Calu3 (cell line): ENCODE measurements around the gene PHACTR4. TPM values are rescaled to one million over a fixed set of nuclear protein-coding genes. Genes with fewer than 3 reads are reported as not detected.

Source experiments
- BruUV-seq: library from RNA; stranded (reverse); fragments of 400-500 nt; replicated peaks from 2 replicates; lab custom pipeline; 2021; lab: Mats Ljungman, UMichigan
- CTCF ChIA-PET: fragments of 300-600 bp; sonication (Branson Sonifier 250); formaldehyde crosslinking; loops from one replicate; lab custom pipeline; 2022; ENCODE audit warnings: antibody characterized with exemption; lab: Charles Lee
- DNase-seq: peaks from one replicate; pipeline ENCODE4 v3.0.0; 2022
- H3K27ac Mint-ChIP-seq: one replicate; pipeline ENCODE4 v1.8.0; 2022; ENCODE audit warnings: mixed read lengths; ENCODE audit not compliant: unreplicated experiment
- H3K27me3 Mint-ChIP-seq: one replicate; pipeline ENCODE4 v1.8.0; 2022; ENCODE audit warnings: mixed read lengths; ENCODE audit not compliant: unreplicated experiment
- H3K36me3 Mint-ChIP-seq: one replicate; pipeline ENCODE4 v1.8.0; 2022; ENCODE audit warnings: mild to moderate bottlenecking, moderate library complexity, mixed read lengths; ENCODE audit not compliant: insufficient read depth, unreplicated experiment
- H3K4me1 Mint-ChIP-seq: one replicate; pipeline ENCODE4 v1.8.0; 2022; ENCODE audit warnings: mild to moderate bottlenecking, low read depth, mixed read lengths; ENCODE audit not compliant: unreplicated experiment
- H3K4me3 Mint-ChIP-seq: one replicate; pipeline ENCODE4 v1.8.0; 2022; ENCODE audit warnings: mild to moderate bottlenecking, low read depth, moderate library complexity, mixed read lengths; ENCODE audit not compliant: unreplicated experiment
- H3K9me3 Mint-ChIP-seq: one replicate; pipeline ENCODE4 v1.8.0; 2022; ENCODE audit warnings: low read depth, mixed read lengths; ENCODE audit not compliant: unreplicated experiment
- intact Hi-C: fragments of 100-400 bp; cut with micrococcal nuclease; formaldehyde crosslinking; loops from one replicate; pipeline ENCODE4 v1.10.0; 2022; ENCODE audit not compliant: unreplicated experiment
- total RNA-seq: library from RNA; stranded (reverse); gene quantifications from 2 replicates; pipeline ENCODE4 v1.2.3, GENCODE V29; 2022
- TF ChIP-seq, protein P1 (sequence below): fragments of 200-600 bp; IDR thresholded peaks from one replicate; pipeline ENCODE4 v1.8.0; 2022; ENCODE audit warnings: antibody characterized with exemption; ENCODE audit not compliant: unreplicated experiment

The PHACTR4 gene
- total RNA-seq, 1 experiment from 2014 or later = 58.7 TPM

DNA sequence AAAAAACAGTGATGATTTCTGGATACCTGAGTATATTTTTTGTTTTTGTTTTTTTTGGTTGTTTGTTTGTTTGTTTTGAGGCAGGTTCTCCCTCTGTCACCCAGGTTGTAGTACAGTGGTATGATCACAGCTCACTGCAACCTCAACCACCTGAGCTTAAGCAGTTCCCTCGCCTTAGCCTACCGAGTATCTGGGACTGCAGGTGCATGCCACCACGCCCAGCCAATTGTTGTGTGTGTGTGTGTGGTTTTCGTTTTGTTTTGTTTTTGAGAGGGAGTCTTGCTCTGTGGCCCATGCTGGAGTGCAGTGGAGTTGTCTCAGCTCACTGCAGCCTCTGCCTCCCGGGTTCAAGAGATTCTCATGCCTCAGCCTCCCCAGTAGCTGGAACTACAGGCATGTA, 81.0 kb downstream of the PHACTR4 start:
- peaks cover 15% of the 10 kb centered on the region for H3K4me1 Mint-ChIP-seq
- no peak overlapping the region for H3K4me3 Mint-ChIP-seq
- no peaks in the 10 kb centered on the region for H3K27me3 Mint-ChIP-seq
- no TSS peak for BruUV-seq
- TF ChIP-seq, protein P1, sequence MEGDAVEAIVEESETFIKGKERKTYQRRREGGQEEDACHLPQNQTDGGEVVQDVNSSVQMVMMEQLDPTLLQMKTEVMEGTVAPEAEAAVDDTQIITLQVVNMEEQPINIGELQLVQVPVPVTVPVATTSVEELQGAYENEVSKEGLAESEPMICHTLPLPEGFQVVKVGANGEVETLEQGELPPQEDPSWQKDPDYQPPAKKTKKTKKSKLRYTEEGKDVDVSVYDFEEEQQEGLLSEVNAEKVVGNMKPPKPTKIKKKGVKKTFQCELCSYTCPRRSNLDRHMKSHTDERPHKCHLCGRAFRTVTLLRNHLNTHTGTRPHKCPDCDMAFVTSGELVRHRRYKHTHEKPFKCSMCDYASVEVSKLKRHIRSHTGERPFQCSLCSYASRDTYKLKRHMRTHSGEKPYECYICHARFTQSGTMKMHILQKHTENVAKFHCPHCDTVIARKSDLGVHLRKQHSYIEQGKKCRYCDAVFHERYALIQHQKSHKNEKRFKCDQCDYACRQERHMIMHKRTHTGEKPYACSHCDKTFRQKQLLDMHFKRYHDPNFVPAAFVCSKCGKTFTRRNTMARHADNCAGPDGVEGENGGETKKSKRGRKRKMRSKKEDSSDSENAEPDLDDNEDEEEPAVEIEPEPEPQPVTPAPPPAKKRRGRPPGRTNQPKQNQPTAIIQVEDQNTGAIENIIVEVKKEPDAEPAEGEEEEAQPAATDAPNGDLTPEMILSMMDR = no peak
- DNase-seq = no peak
- intact Hi-C loops = no loop called here
- no peaks in the 10 kb centered on the region for H3K9me3 Mint-ChIP-seq
- no peak overlapping the region for H3K27ac Mint-ChIP-seq
- CTCF ChIA-PET = interaction anchor here (0.6 kb wide), 1 partner anchor 53 kb away, joined by 3 read pairs; no protein-coding TSS in a partner anchor
- peaks cover 18% of the 10 kb centered on the region for H3K36me3 Mint-ChIP-seq

- Mint-ChIP-seq H3K27ac (no peak overlapping the region), H3K4me3 (no peak overlapping the region), H3K4me1 (peaks cover 15% of the 10 kb centered on the region), H3K27me3 (no peaks in the 10 kb centered on the region), H3K9me3 (no peaks in the 10 kb centered on the region), H3K36me3 (peaks cover 18% of the 10 kb centered on the region)
- CTCF ChIA-PET = interaction anchor here (1.0 kb wide), 1 partner anchor 13 kb away, joined by 3 read pairs; no protein-coding TSS in a partner anchor
- TF ChIP-seq, protein P1 = no peak
- intact Hi-C loops = no loop called here
- no TSS peak for BruUV-seq
- DNase-seq = no peak
These were observed 81.5 kb downstream of the PHACTR4 start for GRCh38 chr1:28451011-28451410.

DNA sequence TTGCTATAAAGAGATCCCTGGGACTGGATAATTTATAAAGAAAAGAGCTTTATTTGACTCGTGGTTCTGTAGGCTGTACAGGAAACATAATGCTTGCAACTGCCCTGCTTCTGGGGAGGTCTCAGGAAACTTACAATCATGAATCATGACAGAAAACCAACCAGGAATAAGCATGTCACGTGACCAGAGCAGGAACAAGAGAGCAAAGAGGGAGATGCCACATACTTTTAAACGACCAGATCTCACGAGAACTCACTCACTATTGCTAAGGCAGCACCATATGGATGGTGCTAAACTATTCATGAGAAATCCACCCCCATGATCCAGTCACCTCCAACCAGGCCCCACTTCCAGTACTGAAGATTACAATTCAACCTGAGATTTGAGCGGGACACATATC, 86.5 kb downstream of the PHACTR4 start:
- Mint-ChIP-seq H3K4me3 (no peak overlapping the region), H3K27me3 (no peaks in the 10 kb centered on the region), H3K4me1 (peaks cover 16% of the 10 kb centered on the region), H3K36me3 (peaks cover 18% of the 10 kb centered on the region), H3K27ac (no peak overlapping the region), H3K9me3 (no peaks in the 10 kb centered on the region)
- BruUV-seq = no TSS peak
- TF ChIP-seq, protein P1 = no peak
- CTCF ChIA-PET = no interaction called here
- DNase-seq = no peak
- intact Hi-C loops = no loop called here

DNA sequence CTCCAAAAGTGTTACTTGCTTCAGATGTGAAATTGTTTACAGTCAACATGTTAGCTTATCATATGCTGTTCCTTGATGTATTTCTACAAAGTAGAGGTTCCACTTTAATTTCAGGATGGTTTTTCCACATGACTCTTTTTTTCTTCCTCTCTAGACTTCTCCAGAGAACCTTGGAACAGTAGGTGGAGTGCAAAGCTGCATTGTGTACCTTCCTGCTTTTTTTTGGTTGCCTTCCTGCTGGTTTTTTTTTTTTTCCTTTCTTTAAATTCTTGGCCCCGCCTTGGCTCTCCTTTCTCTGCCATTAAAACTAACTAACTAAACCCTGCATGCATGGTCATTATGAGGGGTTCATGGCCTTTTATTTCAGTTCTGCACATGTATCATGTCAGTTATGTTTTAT, 88.1 kb downstream of the PHACTR4 start:
- Mint-ChIP-seq H3K4me3 (no peak overlapping the region), H3K4me1 (peaks cover 16% of the 10 kb centered on the region), H3K36me3 (peaks cover 19% of the 10 kb centered on the region), H3K9me3 (no peaks in the 10 kb centered on the region), H3K27me3 (no peaks in the 10 kb centered on the region), H3K27ac (no peak overlapping the region)
- TF ChIP-seq, protein P1 = no peak
- BruUV-seq = no TSS peak
- intact Hi-C loops = no loop called here
- CTCF ChIA-PET = no interaction called here
- DNase-seq = no peak
